ENCODE data around the gene CRIP1.

CRIP1 gene

GRCh38 chr14:105458571-105458970, 28.1 kb upstream of the CRIP1 start:
- H3K9ac ChIP-seq (ENCODE audit: low read length), result no peak overlapping the region
- no peaks in the 10 kb centered on the region for H3K9me2 ChIP-seq (replicated peaks; ENCODE audit: insufficient read depth, low read length)
- no peaks in the 10 kb centered on the region for H3K9me3 ChIP-seq (ENCODE audit: insufficient read depth, low read length)
- no peaks in the 10 kb centered on the region for H4K20me1 ChIP-seq (ENCODE audit: low read depth, low read length)
- H3K79me2 ChIP-seq (ENCODE audit: insufficient read depth, low read length), result no peaks in the 10 kb centered on the region
- H3K4me2 ChIP-seq (ENCODE audit: low read depth, low read length, poor library complexity, severe bottlenecking), result no peak overlapping the region
- H3F3A ChIP-seq (ENCODE audit: insufficient read depth), result no peaks in the 10 kb centered on the region
- H3K27ac ChIP-seq (ENCODE audit: low read depth, low read length), result no peak overlapping the region
- H3K27me3 ChIP-seq (ENCODE audit: low read length), result no peaks in the 10 kb centered on the region
- no peak overlapping the region for H3K4me3 ChIP-seq (ENCODE audit: insufficient read depth, low read length, poor library complexity, severe bottlenecking)
- H2AFZ ChIP-seq (ENCODE audit: low read depth, low read length, severe bottlenecking), result no peak overlapping the region
- TF ChIP-seq CTCF (IDR thresholded peaks at IDR 0.05; ENCODE audit: insufficient read depth, low read length, poor library complexity, severe bottlenecking), result no peak
- TF ChIP-seq EZH2phosphoT487 (conservative IDR thresholded peaks at IDR 0.05; ENCODE audit: low read length), result no peak
- no peaks in the 10 kb centered on the region for H3K36me3 ChIP-seq (ENCODE audit: low read length)

GRCh38 chr14:105460116-105460515, 26.6 kb upstream of the CRIP1 start:
- Histone ChIP-seq H3K4me3 (ENCODE audit: insufficient read depth, low read length, poor library complexity, severe bottlenecking) (no peak overlapping the region), H3K36me3 (ENCODE audit: low read length) (no peaks in the 10 kb centered on the region), H3K4me2 (ENCODE audit: low read depth, low read length, poor library complexity, severe bottlenecking) (no peak overlapping the region), H3K79me2 (ENCODE audit: insufficient read depth, low read length) (no peaks in the 10 kb centered on the region), H3K27me3 (ENCODE audit: low read length) (no peaks in the 10 kb centered on the region), H4K20me1 (ENCODE audit: low read depth, low read length) (no peaks in the 10 kb centered on the region), H3K9me2 (replicated peaks; ENCODE audit: insufficient read depth, low read length) (no peaks in the 10 kb centered on the region), H2AFZ (ENCODE audit: low read depth, low read length, severe bottlenecking) (no peak overlapping the region), H3F3A (ENCODE audit: insufficient read depth) (no peaks in the 10 kb centered on the region), H3K27ac (ENCODE audit: low read depth, low read length) (no peak overlapping the region), H3K9ac (ENCODE audit: low read length) (no peak overlapping the region), H3K9me3 (ENCODE audit: insufficient read depth, low read length) (no peaks in the 10 kb centered on the region)
- TF ChIP-seq CTCF (IDR thresholded peaks at IDR 0.05; ENCODE audit: insufficient read depth, low read length, poor library complexity, severe bottlenecking) (no peak), EZH2phosphoT487 (conservative IDR thresholded peaks at IDR 0.05; ENCODE audit: low read length) (no peak)

- Histone ChIP-seq H3K27me3 (ENCODE audit: low read length) (no peaks in the 10 kb centered on the region), H3K4me3 (ENCODE audit: insufficient read depth, low read length, poor library complexity, severe bottlenecking) (no peak overlapping the region), H3K4me2 (ENCODE audit: low read depth, low read length, poor library complexity, severe bottlenecking) (no peak overlapping the region), H2AFZ (ENCODE audit: low read depth, low read length, severe bottlenecking) (no peak overlapping the region), H3K9me2 (replicated peaks; ENCODE audit: insufficient read depth, low read length) (no peaks in the 10 kb centered on the region), H3K9me3 (ENCODE audit: insufficient read depth, low read length) (no peaks in the 10 kb centered on the region), H3K27ac (ENCODE audit: low read depth, low read length) (no peak overlapping the region), H3F3A (ENCODE audit: insufficient read depth) (no peaks in the 10 kb centered on the region), H3K9ac (ENCODE audit: low read length) (no peak overlapping the region), H3K36me3 (ENCODE audit: low read length) (no peaks in the 10 kb centered on the region), H3K79me2 (ENCODE audit: insufficient read depth, low read length) (no peaks in the 10 kb centered on the region), H4K20me1 (ENCODE audit: low read depth, low read length) (no peaks in the 10 kb centered on the region)
- TF ChIP-seq CTCF (IDR thresholded peaks at IDR 0.05; ENCODE audit: insufficient read depth, low read length, poor library complexity, severe bottlenecking), result no peak
Observed at GRCh38 chr14:105460616-105461015, 26.1 kb upstream of the CRIP1 start.

GRCh38 chr14:105461903-105462302, 24.8 kb upstream of the CRIP1 start:
- Histone ChIP-seq H3K9me2 (replicated peaks; ENCODE audit: insufficient read depth, low read length) (no peaks in the 10 kb centered on the region), H3K4me3 (ENCODE audit: insufficient read depth, low read length, poor library complexity, severe bottlenecking) (no peak overlapping the region), H3K9ac (ENCODE audit: low read length) (no peak overlapping the region), H3F3A (ENCODE audit: insufficient read depth) (no peaks in the 10 kb centered on the region), H2AFZ (ENCODE audit: low read depth, low read length, severe bottlenecking) (no peak overlapping the region), H3K4me2 (ENCODE audit: low read depth, low read length, poor library complexity, severe bottlenecking) (no peak overlapping the region), H3K27ac (ENCODE audit: low read depth, low read length) (no peak overlapping the region), H3K27me3 (ENCODE audit: low read length) (no peaks in the 10 kb centered on the region), H3K9me3 (ENCODE audit: insufficient read depth, low read length) (no peaks in the 10 kb centered on the region), H3K36me3 (ENCODE audit: low read length) (no peaks in the 10 kb centered on the region), H3K79me2 (ENCODE audit: insufficient read depth, low read length) (no peaks in the 10 kb centered on the region), H4K20me1 (ENCODE audit: low read depth, low read length) (no peaks in the 10 kb centered on the region)
- TF ChIP-seq EZH2phosphoT487 (conservative IDR thresholded peaks at IDR 0.05; ENCODE audit: low read length) (no peak), CTCF (IDR thresholded peaks at IDR 0.05; ENCODE audit: insufficient read depth, low read length, poor library complexity, severe bottlenecking) (no peak)

Data from SU-DHL-6 (cell line).